Parietal lobe (tissue), 2 donors: Measurements from ENCODE around the gene KIAA1671. TPM values are rescaled to one million over a fixed set of nuclear protein-coding genes. Genes with fewer than 3 reads are reported as not detected.

ENCODE experiments used
- small RNA-seq: library from RNA; depleted of rRNA; stranded (forward); fragments of <200 nt; gene quantifications from one replicate; pipeline ENCODE3, GENCODE V24; 2014; ENCODE audit warnings: low replicate concordance
- total RNA-seq: library from RNA; depleted of rRNA; stranded (reverse); fragments of >200 nt; gene quantifications from one replicate; pipeline ENCODE4 v1.2.3, GENCODE V29; 2014

Gene KIAA1671
- 9.1 TPM for total RNA-seq

GRCh38 chr22:24951942-24952836 is at the start of gene KIAA1671:
Gene KIAA1671, plus strand, starts transcription at chr22:24952716. Its CDS starts 75,284 bp downstream, at chr22:25028000.

GRCh38 chr22:25199731-25200520 is 247.4 kb downstream of the KIAA1671 start, which contains the start of gene CRYBB3:
Gene CRYBB3, plus strand, starts transcription at chr22:25199858. Its CDS starts 1,539 bp downstream, at chr22:25201397.

GRCh38 chr22:25219211-25219689 is 266.7 kb downstream of the KIAA1671 start, which contains the start of gene CRYBB2:
Gene CRYBB2, plus strand, starts transcription at chr22:25219639. Its CDS starts 1,791 bp downstream, at chr22:25221430.

Small RNA genes lying within 50 kb of the gene (small RNA-seq; reads per million reads assigned to genes)
- not detected for gene Z99916.2

Other genes with a start within 250 kb of the KIAA1671 start
- gene PIWIL3, start 178.0 kb upstream of the KIAA1671 start, total RNA-seq: not detected
- 18.2 TPM for gene SGSM1, start 146.5 kb upstream of the KIAA1671 start, total RNA-seq
- gene LHFPL7, start 6.0 kb upstream of the KIAA1671 start, total RNA-seq: not detected
- not detected for gene CRYBB3, start 247.1 kb downstream of the KIAA1671 start, total RNA-seq